Panc1 (cell line): ENCODE results near the gene KCTD4. TPM values are rescaled to one million over a fixed set of nuclear protein-coding genes. Genes with fewer than 3 reads are reported as not detected.

ENCODE experiments used
- ATAC-seq: fragments of 200-7000 bp; cut with Tn5 transposase; 2 replicates; pipeline ENCODE4 v1.9.1; 2020; ENCODE audit warnings: mild to moderate bottlenecking, moderate library complexity
- BruUV-seq: library from RNA; stranded (reverse); fragments of 400-500 nt; replicated peaks from 2 replicates; lab custom pipeline; 2021; lab: Mats Ljungman, UMichigan
- CTCF ChIA-PET: fragments of 300-600 bp; sonication (Branson Sonifier 250); formaldehyde crosslinking; loops from one replicate; lab custom pipeline; 2022; ENCODE audit warnings: antibody characterized with exemption; lab: Charles Lee
- POLR2A ChIA-PET: fragments of 300-600 bp; sonication (Branson Sonifier 250); formaldehyde crosslinking; loops from one replicate; lab custom pipeline; 2022; ENCODE audit warnings: antibody characterized with exemption; lab: Charles Lee
- DNase-seq: peaks from one replicate; pipeline ENCODE4 v3.0.0-alpha.2; 2010; ENCODE audit warnings: low read depth, low spot score
- H3K27ac ChIP-seq: 2 replicates; pipeline ENCODE4 v1.5.1; 2011; ENCODE audit warnings: mild to moderate bottlenecking, low read length, inconsistent platforms
- H3K27me3 ChIP-seq: fragments of 200-500 bp; sonication (Bioruptor generic); 2 replicates; pipeline ENCODE4 v1.6.0; 2014; ENCODE audit warnings: low read length, inconsistent platforms; ENCODE audit not compliant: control insufficient read depth, insufficient read depth
- H3K36me3 ChIP-seq: fragments of 200-500 bp; sonication (Bioruptor generic); 2 replicates; pipeline ENCODE4 v1.5.1; 2014; ENCODE audit warnings: inconsistent platforms, mild to moderate bottlenecking, low read length, moderate library complexity; ENCODE audit not compliant: control insufficient read depth, insufficient read depth
- H3K4me1 ChIP-seq: 2 replicates; pipeline ENCODE4 v1.5.1; 2011; ENCODE audit warnings: inconsistent platforms, mild to moderate bottlenecking, low read length, moderate library complexity; ENCODE audit not compliant: control insufficient read depth, insufficient read depth
- H3K4me3 ChIP-seq, 2 experiments: 2 replicates each; pipeline ENCODE4 v1.5.1; 2011 to 2012; ENCODE audit warnings: low read depth in 2 of 2, low read length in 2 of 2, mild to moderate bottlenecking in 2 of 2, inconsistent platforms in 1 of 2, moderate library complexity in 1 of 2
- H3K9me3 ChIP-seq: fragments of 200-500 bp; sonication (Bioruptor generic); 2 replicates; pipeline ENCODE4 v1.5.1; 2014; ENCODE audit warnings: low read depth, mild to moderate bottlenecking, inconsistent platforms, low read length, moderate library complexity; ENCODE audit not compliant: control insufficient read depth, insufficient read depth
- POLR2AphosphoS5 ChIP-seq: IDR thresholded peaks from 2 replicates; pipeline ENCODE4 v1.6.1; 2012; ENCODE audit warnings: mild to moderate bottlenecking, low read depth, low read length, moderate library complexity
- SIN3A ChIP-seq: IDR thresholded peaks from 2 replicates; pipeline ENCODE4 v1.6.1; 2012; ENCODE audit warnings: low read depth, mild to moderate bottlenecking, low read length, moderate library complexity, borderline replicate concordance; ENCODE audit not compliant: insufficient read depth
- TCF7L2 ChIP-seq: IDR thresholded peaks from 2 replicates; pipeline ENCODE4 v1.6.1; 2011; ENCODE audit warnings: mild to moderate bottlenecking, low read depth, low read length, inconsistent platforms
- in situ Hi-C: cut with HindIII; loops from 2 replicates; pipeline ENCODE4 v1.10.0; 2016; ENCODE audit warnings: low sequenced_read_pairs, low pct_unique_long_range_greater_than_20kb
- intact Hi-C: fragments of 100-400 bp; cut with micrococcal nuclease; formaldehyde crosslinking; loops from one replicate; pipeline ENCODE4 v1.10.0; 2022; ENCODE audit not compliant: unreplicated experiment
- total RNA-seq: library from RNA; stranded (reverse); gene quantifications from one replicate; pipeline ENCODE4 v1.2.1, GENCODE V29; 2021; ENCODE audit not compliant: unreplicated experiment
- TF ChIP-seq, protein P1 (sequence below): fragments of 450-650 bp; IDR thresholded peaks from 2 replicates; pipeline ENCODE4 v1.5.1; 2017; ENCODE audit warnings: mild to moderate bottlenecking
- TF ChIP-seq, protein P2 (sequence below), 2 experiments: IDR thresholded peaks; 2 replicates each; pipeline ENCODE4 v1.6.1; 2011 to 2012; ENCODE audit warnings: low read depth in 2 of 2, control low read depth in 1 of 2, low read length in 1 of 2, mild to moderate bottlenecking in 1 of 2, moderate library complexity in 1 of 2; ENCODE audit not compliant: insufficient read depth in 1 of 2

KCTD4 gene
- total RNA-seq, 1 experiment from 2014 or later: not detected

DNA sequence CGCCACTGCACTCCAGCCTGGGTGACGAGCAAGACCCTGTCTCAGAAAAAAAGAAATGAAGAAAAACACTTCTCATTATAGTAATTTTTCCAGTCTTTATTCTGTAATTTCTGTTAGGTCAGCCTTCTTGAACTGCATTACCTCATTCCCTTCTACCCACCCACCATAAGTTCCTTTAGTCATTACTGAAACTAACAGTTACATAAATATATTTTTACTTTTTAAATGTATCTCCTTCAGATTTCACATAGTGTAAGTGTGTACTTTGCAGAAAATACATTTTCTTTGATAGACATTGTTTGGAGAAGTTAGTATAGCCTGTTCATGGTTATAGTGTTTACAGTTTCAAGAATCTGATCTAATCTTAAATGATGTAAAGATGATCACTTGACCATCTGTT lies 31.7 kb upstream of the KCTD4 start:
- ATAC-seq: no peak
- TF ChIP-seq, protein P1, sequence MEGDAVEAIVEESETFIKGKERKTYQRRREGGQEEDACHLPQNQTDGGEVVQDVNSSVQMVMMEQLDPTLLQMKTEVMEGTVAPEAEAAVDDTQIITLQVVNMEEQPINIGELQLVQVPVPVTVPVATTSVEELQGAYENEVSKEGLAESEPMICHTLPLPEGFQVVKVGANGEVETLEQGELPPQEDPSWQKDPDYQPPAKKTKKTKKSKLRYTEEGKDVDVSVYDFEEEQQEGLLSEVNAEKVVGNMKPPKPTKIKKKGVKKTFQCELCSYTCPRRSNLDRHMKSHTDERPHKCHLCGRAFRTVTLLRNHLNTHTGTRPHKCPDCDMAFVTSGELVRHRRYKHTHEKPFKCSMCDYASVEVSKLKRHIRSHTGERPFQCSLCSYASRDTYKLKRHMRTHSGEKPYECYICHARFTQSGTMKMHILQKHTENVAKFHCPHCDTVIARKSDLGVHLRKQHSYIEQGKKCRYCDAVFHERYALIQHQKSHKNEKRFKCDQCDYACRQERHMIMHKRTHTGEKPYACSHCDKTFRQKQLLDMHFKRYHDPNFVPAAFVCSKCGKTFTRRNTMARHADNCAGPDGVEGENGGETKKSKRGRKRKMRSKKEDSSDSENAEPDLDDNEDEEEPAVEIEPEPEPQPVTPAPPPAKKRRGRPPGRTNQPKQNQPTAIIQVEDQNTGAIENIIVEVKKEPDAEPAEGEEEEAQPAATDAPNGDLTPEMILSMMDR: no peak
- TF ChIP-seq SIN3A: no peak
- TF ChIP-seq, protein P2, sequence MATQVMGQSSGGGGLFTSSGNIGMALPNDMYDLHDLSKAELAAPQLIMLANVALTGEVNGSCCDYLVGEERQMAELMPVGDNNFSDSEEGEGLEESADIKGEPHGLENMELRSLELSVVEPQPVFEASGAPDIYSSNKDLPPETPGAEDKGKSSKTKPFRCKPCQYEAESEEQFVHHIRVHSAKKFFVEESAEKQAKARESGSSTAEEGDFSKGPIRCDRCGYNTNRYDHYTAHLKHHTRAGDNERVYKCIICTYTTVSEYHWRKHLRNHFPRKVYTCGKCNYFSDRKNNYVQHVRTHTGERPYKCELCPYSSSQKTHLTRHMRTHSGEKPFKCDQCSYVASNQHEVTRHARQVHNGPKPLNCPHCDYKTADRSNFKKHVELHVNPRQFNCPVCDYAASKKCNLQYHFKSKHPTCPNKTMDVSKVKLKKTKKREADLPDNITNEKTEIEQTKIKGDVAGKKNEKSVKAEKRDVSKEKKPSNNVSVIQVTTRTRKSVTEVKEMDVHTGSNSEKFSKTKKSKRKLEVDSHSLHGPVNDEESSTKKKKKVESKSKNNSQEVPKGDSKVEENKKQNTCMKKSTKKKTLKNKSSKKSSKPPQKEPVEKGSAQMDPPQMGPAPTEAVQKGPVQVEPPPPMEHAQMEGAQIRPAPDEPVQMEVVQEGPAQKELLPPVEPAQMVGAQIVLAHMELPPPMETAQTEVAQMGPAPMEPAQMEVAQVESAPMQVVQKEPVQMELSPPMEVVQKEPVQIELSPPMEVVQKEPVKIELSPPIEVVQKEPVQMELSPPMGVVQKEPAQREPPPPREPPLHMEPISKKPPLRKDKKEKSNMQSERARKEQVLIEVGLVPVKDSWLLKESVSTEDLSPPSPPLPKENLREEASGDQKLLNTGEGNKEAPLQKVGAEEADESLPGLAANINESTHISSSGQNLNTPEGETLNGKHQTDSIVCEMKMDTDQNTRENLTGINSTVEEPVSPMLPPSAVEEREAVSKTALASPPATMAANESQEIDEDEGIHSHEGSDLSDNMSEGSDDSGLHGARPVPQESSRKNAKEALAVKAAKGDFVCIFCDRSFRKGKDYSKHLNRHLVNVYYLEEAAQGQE (IDR thresholded peaks at IDR 0.05; ENCODE audit: insufficient read depth in 1 of 2, low read depth in 2 of 2, low read length in 1 of 2): no peak
- no peak for TF ChIP-seq POLR2AphosphoS5
- no peak for TF ChIP-seq TCF7L2
- Histone ChIP-seq H3K9me3 (no peaks in the 10 kb centered on the region), H3K36me3 (no peaks in the 10 kb centered on the region), H3K4me3 (no peak overlapping the region), H3K27me3 (no peaks in the 10 kb centered on the region), H3K27ac (no peak overlapping the region), H3K4me1 (no peaks in the 10 kb centered on the region)
- ChIA-PET CTCF (interaction anchor here (0.6 kb wide), 1 partner anchor 182 kb away, joined by 5 read pairs; no protein-coding TSS in a partner anchor), POLR2A (no interaction called here)
- intact Hi-C loops (no loop called here), in situ Hi-C loops (no loop called here)
- no peak for DNase-seq
- no TSS peak for BruUV-seq

DNA sequence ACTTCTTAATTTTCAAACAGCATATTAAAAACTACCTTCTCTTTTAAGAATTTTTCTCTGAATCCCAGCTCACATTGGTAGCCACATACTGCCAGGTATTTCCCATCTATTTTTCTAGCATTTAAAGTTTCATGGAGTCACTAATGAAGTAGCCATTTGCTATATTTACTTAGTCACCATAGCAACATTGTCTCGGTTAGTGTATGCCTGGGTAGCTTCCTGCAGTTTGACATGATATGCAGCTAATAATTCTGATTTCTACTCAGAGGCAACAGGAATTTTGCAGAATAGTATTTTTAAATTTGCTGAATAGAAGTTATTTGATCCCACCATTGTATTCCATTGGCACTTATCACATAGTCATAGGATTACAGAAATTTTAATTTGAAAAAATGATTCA lies 30.9 kb upstream of the KCTD4 start:
- no peaks in the 10 kb centered on the region for H3K36me3 ChIP-seq
- H3K4me1 ChIP-seq: no peaks in the 10 kb centered on the region
- no peak overlapping the region for H3K4me3 ChIP-seq
- ChIA-PET CTCF (no interaction called here), POLR2A (no interaction called here)
- no peaks in the 10 kb centered on the region for H3K27me3 ChIP-seq
- intact Hi-C loops: no loop called here
- in situ Hi-C loops: no loop called here
- no TSS peak for BruUV-seq
- no peak overlapping the region for H3K27ac ChIP-seq
- ATAC-seq (no peak), DNase-seq (no peak)
- TF ChIP-seq TCF7L2: no peak
- TF ChIP-seq, protein P1: no peak
- no peak for TF ChIP-seq SIN3A
- TF ChIP-seq POLR2AphosphoS5: no peak
- TF ChIP-seq, protein P2 (IDR thresholded peaks at IDR 0.05; ENCODE audit: insufficient read depth in 1 of 2, low read depth in 2 of 2, low read length in 1 of 2): no peak
- H3K9me3 ChIP-seq: no peaks in the 10 kb centered on the region
